Activated CD4-positive, alpha-beta T cell treated with anti-CD3 and anti-CD28 coated beads, Interleukin-2, amount 50 U/mL, for 48 hours (primary cell): ENCODE data around the gene TMEM141.
A peak's percentile ranks its signal among the peaks of the same experiment; 100 is the strongest.
"Not testable (repeated sequence)": the region's sequence is repeated elsewhere in the genome, so short reads cannot be mapped to it uniquely, and the experiment has no call there.

Experiments
- DNase-seq, 2 experiments: peaks; one replicate each; pipeline ENCODE4 v3.0.0-alpha.2; 2020

TMEM141 gene

GRCh38 chr9:136755302-136756133 lies 35.6 kb upstream of the TMEM141 start:
- not testable (repeated sequence) for DNase-seq

GRCh38 chr9:136756134-136756438 lies 35.1 kb upstream of the TMEM141 start:
- DNase-seq = no peak

GRCh38 chr9:136756836-136757235 lies 34.3 kb upstream of the TMEM141 start:
- DNase-seq = no peak

GRCh38 chr9:136757328-136757727 lies 33.8 kb upstream of the TMEM141 start:
- no peak for DNase-seq

- no peak for DNase-seq
Observed at GRCh38 chr9:136757751-136758140, 33.4 kb upstream of the TMEM141 start.

- no peak for DNase-seq
Observed at GRCh38 chr9:136759001-136759400, 32.1 kb upstream of the TMEM141 start.

GRCh38 chr9:136759436-136760325 lies 31.5 kb upstream of the TMEM141 start:
- DNase-seq = no peak

GRCh38 chr9:136760424-136760823 lies 30.7 kb upstream of the TMEM141 start:
- DNase-seq = no peak

GRCh38 chr9:136760834-136761544 lies 30.2 kb upstream of the TMEM141 start:
- DNase-seq = peak; percentile 30 to 47

GRCh38 chr9:136761545-136761981 lies 29.6 kb upstream of the TMEM141 start:
- DNase-seq = no peak

- DNase-seq = no peak
Observed at GRCh38 chr9:136762221-136762691, 28.9 kb upstream of the TMEM141 start.

GRCh38 chr9:136762915-136763648 lies 28.1 kb upstream of the TMEM141 start:
- DNase-seq = peak; percentile 66 to 68

GRCh38 chr9:136763649-136764035 lies 27.5 kb upstream of the TMEM141 start:
- DNase-seq = no peak

GRCh38 chr9:136764301-136764891 lies 26.7 kb upstream of the TMEM141 start, which contains the start of gene LCN15:
Gene LCN15 (minus strand): TSS chr9:136764518. CDS start chr9:136764488, 30 bp downstream.
- DNase-seq = no peak

GRCh38 chr9:136765041-136765440 lies 26.1 kb upstream of the TMEM141 start:
- DNase-seq = no peak

- DNase-seq = not testable (repeated sequence)
Observed at GRCh38 chr9:136765745-136766409, 25.3 kb upstream of the TMEM141 start.

GRCh38 chr9:136766410-136767120 lies 24.6 kb upstream of the TMEM141 start:
- peak; percentile 67 to 72 for DNase-seq

- peak; percentile 63 to 70 for DNase-seq
Observed at GRCh38 chr9:136769710-136770191, 21.4 kb upstream of the TMEM141 start.

GRCh38 chr9:136771907-136772415 lies 19.2 kb upstream of the TMEM141 start:
- DNase-seq = no peak

- peak in 1 of 2 experiments; percentile 36 for DNase-seq
Observed at GRCh38 chr9:136773386-136774044, 17.6 kb upstream of the TMEM141 start.
